SKM-1 (cell line): ENCODE measurements around the gene IPO11.
"Not testable (repeated sequence)": the region's sequence is repeated elsewhere in the genome, so short reads cannot be mapped to it uniquely, and the experiment has no call there.

ENCODE experiments used
- DNase-seq: peaks from one replicate; lab custom pipeline; 2025; ENCODE audit not compliant: unreplicated experiment; lab: John Stamatoyannopoulos, UW

IPO11 gene

DNA sequence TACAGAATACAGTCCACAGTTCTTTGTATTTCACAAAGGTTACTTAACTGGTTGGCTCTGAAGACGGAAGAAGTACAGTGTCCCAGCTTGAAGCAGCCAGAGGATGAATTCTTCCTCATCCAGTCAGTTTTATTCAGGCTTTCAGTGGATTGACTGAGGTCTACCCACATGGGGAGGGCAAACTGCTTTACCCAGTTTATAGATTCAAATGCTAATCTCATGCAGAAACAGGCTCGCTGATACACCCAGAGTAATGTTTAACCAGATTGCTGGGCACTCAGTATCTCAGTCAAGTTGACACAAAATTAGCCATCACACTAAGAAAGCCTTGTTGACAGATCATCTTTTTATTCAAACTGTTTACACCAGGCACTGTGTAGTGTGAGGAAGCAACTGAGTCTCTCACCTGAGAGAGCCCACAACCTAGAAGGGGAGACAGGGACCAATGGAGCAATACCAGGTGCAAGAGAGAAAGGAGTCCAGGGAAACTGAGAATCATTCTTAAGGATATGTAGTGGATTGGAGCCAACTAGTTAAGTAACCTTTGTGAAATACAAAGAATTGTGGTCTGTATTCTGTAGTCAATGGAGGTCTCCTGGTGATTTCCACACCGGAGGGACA is 181.9 kb downstream of the IPO11 start:
- no peak for DNase-seq

DNA sequence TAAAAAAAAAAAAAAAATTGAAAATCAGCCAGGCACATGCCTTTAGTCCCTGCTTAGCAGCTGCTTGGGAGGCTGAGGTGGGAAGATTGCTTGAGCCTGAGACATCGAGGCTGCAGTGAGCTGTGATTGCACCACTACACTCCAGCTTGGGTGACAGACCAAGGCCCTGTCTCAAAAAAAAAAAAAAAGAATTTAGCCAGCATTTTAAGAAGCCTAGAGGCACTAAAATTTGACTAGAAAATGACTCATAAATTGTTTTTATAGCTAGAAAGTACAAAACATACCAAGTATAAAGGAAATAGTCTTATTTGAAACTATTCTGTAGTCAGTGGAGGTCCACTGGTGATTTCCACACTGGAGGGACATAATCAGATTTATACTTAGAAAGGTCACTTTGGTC is 183.5 kb downstream of the IPO11 start:
- no peak for DNase-seq

DNA sequence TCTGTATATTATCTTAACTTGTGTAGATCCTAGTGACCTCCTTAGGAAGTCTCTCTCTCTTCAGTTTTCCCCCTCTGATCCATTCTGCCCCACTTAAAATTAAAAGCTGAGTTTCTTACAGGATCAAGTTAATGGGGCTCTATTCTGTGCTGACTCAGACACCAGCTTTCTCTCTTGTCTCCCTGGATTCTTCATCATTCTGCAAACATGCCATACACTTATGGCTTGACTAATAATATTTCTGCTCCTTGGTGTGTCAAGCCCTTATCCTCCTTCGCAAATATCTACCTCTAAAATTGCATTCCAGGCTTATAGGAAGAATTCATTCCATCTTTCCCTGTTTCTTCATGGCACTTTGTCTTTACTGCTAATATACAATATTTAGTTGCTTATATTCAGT is 184.1 kb downstream of the IPO11 start:
- no peak for DNase-seq

DNA sequence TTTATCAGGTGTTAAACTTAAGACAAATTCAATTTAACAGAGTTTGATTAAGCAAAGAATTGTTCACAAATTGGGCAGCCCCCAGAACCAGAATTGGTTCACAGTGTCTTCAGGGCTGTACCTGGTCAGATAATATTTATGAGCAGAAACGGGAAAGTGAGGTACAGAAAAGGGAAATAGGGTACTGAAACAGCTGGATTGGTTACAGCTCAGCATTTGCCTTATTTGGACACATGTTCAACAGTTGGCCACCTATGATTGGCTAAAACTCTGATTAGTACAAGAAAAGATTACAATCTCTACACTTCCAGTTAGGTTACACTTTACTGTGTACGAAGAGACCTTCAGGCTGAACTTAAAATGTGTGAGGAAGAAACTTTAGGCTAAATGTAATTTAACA is 184.8 kb downstream of the IPO11 start:
- DNase-seq: no peak

DNA sequence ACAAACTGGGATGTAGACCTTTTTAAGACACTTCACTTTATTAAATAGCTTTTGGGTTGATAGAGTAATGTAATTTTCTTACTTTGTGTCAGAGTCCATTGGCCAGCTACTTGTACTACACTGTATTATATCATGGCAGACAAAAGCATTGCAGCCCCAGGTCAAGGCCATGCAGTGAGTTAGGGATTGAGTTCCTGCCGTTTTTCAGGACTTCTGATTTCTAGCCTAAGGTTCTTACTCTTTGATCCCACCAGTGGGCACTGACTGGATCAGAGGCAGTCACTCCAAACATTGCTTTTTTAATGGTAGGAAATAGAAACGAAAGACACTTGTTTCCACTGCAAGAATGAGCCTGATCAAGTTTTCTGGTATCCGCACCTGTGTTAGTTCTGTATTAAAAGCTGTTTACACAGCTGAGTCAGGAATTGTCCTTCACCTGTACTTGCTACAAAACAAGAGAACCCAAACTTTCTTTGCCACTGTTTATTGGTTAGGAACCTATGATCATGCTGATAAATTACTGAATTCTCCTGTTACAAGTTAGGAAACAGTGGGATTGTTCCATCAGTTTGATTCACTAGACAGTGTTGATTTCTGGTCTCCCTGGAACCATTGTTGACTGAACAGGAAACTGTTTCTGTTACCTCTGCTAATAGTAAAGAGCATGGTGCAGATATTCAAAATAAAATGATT is 188.1 kb downstream of the IPO11 start:
- no peak for DNase-seq

DNA sequence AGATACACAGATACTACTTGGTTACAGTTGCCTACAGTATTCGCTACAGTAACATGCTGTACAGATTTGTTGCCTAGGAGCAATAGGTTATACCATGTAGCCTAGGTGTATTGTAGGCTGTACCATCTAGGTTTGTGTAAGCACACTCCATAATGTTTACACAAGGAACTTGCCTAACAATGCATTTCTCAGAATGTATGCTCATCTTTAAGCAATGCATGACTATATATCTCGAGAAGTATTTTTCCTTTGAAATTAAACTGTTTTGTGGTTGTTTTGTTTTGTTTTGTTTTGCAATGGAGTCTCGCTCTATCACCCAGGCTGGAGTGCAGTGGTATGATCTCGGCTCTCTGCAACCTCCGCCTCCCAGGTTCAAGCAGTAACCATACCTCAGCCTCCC is 191.4 kb downstream of the IPO11 start:
- no peak for DNase-seq

DNA sequence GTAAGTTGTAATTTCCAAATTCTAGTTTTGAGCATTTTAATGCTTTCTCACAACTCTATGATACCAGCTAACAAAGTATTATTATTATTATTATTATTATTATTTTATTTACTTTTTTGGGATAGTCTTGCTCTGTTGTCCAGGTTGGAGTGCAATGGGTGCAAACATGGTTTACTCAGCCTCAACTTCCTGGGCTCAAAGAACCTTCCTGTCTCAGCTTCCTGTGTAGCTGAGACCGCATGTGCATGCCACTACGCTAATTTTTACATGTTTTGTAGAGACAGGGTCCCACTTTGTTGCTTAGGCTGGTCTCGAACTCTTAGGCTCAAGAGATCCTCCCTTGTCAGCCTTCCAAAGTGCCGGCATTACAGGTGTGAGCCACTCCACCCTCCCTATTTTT is 193.1 kb downstream of the IPO11 start:
- DNase-seq: no peak

DNA sequence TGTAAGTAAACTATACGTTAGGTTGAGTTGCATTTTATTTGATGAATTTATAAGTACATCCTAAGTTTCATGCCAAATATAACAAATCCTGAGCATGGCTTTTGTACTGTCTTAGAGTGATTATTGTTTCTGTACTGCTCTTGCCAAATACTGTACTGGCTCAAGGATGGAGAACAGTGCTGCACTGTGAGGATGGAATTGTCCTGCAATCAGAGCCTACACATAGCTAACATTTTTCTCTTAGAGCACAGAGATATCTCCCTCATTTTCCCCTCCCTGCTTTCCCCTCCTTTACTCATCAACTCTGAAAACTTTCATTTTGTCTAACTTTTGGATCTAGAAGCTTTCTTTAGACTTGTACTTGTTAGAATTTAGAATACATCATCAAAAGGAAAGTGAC is 194.3 kb downstream of the IPO11 start:
- no peak for DNase-seq

DNA sequence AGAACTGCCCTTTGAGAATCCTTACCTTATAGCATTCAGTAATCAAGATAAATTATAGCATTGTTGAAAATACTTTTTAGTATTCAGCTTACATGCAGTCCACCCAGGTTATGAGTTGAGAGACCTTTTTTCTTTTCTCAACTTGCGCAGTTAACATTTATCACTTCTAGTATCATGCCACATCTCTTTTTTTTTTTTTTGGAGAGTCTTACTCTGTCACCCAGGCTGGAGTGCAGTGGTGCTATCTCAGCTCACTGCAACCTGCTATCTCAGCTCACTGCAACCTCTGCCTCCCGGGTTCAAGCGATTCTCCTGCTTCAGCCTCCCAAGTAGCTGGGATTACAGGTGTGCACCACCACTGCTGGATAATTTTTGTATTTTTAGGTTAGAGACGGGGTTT is 195.1 kb downstream of the IPO11 start:
- DNase-seq: no peak

DNA sequence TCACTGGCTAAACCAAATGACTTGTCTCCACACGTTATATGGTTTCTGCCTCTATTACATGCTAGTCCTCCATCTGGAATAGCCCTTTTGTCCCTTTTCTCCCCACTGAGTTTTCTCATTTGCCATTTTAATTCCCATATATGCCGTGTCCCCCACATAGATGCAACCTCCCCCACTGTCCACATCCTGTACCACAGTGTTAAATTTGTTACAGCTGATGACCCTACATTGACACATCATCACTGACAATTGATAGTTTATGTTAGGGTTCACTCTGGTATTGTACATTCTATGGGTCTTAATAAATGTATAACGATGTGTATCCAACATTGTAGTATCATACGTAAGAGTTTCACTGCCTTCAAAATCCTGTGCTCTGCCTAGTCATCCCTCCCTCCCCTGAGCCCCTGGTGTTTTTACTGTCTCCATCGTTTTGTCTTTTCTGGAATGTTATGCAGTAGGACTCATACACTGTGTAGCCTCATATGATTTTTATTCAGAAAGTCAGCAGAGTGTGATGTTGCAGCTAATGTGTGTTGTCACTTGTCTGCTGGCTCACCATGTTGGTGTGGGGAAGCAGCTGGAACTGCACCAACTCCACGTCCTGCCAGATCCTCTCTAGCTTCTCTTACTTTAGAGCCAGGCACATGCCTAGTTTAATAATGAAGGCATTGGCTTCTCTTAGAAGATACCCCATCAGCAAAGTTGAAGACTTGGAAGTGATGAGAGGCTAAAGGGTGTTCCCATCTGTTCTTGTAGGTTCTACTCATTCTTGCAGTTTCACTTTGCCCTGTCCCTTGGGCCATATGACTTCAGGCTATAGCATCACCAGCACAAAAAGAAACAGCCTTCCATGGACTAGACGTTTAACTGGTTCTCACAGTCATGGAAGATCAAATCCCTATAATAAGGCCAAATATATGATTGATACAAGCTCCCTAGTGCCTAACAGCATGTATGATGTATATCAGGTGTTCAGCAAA is 196.3 kb downstream of the IPO11 start:
- no peak for DNase-seq

DNA sequence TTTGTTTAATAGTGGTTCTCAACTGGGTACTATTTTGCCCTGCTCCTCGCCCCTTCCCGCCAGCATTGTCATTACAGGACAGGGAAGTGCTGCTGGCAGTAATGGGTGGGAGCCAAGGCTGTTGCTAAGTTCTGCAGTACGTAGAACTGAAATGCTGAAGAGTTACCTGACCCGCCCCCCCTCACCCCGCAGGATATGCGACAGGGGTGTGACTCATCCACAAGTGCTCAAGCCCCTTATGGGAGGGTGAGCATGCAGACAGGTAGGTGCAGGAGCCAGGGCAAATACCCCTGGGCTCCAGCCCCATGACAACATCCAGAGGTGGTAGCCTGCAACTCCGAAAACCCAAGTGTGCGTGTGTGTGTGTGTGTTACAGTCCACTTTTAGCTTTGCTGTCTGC is 201.8 kb downstream of the IPO11 start:
- DNase-seq: no peak

DNA sequence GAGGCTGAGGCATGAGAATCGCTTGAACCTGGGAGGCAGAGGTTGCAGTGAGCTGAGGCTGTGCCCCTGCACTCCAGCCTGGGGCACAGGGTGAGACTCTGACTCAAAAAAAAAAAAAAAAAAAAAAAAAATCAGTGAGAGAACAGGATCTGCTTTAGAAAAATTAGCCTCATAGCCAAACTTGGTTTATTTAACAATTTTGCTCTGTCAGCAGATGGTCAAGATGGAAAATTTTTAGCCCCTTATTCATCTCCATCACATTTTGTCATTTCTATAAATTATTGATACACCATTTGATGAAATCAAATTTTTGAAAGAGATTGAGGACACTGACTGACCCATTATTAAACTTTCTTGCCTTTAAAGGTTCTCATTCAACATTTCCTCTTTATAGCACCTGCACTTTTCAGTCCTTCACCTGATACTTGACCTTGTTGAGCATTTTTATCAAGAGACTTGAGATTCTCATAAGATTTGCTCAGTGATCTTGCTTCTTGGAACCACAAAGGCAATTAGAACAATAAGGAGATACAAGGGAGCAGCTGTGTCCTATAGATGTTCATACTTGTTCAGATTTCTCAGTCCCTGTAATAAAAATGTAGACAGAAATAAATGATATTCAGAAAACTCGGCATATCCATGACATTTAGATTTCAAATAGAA is 204.2 kb downstream of the IPO11 start:
- DNase-seq: no peak

DNA sequence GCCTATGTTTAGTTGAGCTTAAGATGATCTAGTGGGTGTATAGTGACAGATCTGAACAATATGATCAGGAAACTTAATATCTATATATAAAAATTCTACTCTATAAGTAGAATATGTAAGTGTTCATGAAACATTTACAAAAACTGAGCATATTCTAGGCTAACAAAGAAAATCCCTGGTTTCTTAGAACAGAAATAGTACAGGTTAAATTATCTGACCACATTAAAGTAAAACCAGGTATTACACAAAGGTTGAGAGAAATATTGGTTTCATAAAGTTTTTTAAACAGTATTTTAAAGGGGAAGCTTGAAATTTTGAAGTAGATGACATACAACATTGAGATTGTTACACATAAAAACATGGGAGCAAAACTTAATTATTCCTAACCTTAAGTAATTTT is 205.4 kb downstream of the IPO11 start:
- no peak for DNase-seq

DNA sequence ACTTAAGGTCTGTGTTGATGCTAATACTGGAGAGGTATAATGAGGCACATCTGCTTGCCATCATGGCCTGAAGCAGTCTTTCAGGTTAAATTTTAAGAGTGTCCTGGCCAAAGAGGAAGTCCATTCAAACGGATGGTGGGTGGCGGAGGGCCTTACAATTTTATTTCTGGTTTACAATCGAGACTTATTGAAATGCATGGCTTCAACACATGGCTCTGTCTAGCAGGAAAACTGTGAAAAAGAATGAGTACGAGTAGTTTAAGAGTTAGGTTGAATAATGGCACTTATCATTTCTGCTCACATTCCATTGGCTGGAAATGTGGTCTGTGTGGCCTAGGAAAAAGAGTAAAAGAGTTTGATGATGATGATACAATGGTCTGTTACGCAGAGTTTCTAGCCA is 208.2 kb downstream of the IPO11 start:
- DNase-seq: no peak

DNA sequence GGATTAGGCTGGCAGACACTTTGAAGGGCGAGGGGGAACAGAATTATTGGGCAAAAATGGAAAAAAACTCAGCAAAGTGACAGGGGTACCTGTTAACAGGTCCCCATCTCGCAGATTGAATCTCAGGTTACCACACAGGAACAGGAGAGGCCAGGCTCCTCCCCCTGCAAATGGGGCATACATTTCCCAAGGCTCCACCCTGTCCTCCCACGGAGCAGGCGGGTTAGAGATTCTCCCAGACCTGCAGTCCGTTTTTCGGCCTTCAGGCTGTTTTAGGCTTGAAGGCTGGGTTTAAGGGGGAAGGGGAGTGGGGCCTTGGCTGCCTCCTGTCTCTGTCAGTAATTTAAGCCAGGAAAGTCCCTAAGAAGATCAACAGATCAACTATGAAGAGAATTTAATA is 208.7 kb downstream of the IPO11 start:
- DNase-seq: no peak

DNA sequence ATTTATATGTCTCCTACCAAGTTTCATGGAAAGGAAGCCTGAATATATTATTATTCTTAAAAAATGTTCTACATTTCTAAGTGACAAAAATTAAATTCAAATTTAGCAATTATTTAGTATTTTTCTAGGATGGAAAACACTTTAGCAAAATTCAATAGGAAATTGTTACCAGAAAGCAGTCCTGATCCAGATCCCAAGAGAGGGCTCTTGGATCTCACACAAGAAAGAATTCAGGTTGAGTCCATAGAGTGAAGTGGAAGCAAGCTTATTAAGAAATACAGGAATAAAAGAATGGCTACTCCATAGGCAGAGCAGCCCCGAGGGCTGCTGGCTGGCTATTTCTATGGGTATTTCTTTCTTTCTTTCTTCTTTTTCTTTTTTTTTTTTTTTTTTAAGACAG is 210.7 kb downstream of the IPO11 start:
- no peak for DNase-seq

DNA sequence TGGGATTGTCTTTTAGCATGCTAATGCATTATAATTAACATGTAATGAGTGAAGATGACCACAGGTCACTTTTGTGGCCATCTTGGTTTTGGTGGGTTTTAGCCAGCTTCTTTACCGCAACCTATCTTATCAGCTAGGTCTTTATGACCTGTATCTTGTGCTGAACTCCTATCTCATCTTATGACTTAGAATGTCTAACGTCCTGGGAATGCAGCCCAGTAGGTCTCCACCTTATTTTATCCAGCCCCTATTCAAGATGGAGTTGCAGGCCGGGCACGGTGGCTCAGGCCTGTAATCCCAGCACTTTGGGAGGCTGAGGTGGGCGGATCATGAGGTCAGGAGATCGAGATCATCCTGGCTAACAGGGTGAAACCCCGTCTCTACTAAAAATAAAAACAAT is 211.9 kb downstream of the IPO11 start:
- DNase-seq: not testable (repeated sequence)

DNA sequence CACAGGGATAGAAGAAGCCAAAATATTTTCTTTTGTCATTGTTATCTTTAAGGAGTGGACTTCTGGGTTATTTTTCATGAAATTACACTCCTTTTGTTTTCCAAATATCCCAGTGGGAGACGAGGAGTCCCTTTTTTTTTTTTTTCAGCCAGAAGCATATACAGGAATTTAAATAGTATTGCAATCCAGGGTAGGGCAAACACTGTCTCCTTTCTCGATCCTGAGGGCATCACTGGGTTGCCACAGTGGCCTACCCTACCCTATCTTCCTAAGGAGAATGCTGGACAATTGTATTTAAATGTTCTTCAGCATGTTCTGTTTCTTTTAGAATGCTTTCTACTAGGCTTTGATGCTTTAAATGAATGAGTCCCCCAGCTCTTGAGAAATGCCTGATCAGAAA is 214.0 kb downstream of the IPO11 start:
- DNase-seq: no peak

DNA sequence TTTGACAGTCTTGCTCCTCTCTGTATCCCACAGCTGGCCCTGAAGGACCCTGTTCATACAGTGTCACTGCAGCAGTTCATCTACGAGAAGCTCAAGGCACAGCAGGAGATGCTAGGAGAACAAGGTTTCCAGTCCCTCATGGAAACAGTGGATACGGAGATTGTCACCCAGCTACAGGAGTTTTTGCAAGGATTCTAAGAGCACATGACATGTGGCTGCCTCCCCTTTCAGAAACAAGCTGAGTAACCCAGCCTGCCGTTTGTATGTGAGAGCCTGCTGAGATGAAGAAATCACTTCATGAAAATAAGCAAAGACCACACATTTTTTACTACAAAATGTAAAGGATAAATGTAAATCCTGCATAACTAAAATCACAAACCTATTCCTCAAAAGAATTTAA is 214.6 kb downstream of the IPO11 start:
- no peak for DNase-seq

DNA sequence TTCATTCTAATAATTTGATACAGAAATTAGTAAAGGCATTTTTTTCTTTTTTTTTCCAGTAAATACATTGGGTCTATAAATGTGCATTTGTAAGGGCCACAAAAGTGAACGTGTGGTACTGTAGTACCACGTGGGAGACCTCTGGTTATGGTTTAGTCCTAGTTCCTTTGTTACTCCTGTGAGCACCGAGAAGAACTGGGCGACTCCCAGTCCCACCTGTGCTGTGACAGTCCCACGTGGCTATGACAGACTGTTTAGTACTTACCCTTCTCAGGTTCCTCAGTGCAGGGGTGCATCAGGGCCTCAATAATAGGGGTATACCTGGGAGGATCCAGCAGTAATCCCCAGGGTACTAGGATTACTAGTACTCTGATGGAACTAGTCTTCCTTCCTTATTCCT is 215.3 kb downstream of the IPO11 start:
- no peak for DNase-seq

DNA sequence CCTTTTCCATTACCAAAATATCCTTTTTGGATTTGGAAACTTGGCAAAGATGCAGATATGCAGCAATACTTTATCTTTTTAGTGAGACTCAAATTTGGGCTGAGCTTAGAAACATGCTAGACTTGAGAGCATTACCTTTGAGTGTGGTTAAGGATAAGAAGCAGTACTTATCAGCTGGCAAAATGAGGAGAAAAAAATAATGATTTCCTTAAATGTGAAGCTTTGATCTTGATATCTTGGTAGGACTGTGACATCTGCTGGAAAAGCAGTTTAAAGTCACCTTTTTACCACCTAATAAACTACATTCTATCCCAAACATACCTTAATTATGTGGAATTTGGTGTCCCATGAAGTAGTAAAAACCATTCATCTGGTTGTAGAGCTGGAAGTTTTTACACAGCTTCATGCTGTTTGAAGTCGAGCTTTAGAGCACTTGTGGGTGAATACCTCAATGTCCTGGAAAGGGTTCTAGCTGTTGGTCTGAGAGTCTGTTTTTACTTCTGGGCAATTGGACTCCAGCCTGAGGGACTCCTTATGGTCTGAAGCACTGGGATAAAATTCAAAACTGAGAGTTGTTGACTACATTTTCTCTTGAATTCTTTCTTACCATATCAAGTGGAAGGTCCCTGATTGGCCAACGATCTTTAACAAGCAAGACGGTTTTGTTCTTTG is 219.5 kb downstream of the IPO11 start:
- no peak for DNase-seq
